GM12874 (cell line): ENCODE measurements around the gene MRTO4.

Experiments used
- TF ChIP-seq, protein P1 (sequence below): IDR thresholded peaks from 2 replicates; pipeline ENCODE4 v1.5.1; 2011; ENCODE audit warnings: low read depth, mild to moderate bottlenecking, control low read depth, low read length, moderate library complexity; ENCODE audit not compliant: insufficient read depth

The MRTO4 gene

GRCh38 chr1:19251305-19252196 is at the start of gene MRTO4, which contains the start of gene EMC1:
TSS of gene MRTO4 (plus strand) at chr1:19251805. CDS start at chr1:19251836, 31 bp downstream.
TSS of gene EMC1 (minus strand) at chr1:19251524. CDS start at chr1:19251509, 15 bp downstream.
- TF ChIP-seq, protein P1, sequence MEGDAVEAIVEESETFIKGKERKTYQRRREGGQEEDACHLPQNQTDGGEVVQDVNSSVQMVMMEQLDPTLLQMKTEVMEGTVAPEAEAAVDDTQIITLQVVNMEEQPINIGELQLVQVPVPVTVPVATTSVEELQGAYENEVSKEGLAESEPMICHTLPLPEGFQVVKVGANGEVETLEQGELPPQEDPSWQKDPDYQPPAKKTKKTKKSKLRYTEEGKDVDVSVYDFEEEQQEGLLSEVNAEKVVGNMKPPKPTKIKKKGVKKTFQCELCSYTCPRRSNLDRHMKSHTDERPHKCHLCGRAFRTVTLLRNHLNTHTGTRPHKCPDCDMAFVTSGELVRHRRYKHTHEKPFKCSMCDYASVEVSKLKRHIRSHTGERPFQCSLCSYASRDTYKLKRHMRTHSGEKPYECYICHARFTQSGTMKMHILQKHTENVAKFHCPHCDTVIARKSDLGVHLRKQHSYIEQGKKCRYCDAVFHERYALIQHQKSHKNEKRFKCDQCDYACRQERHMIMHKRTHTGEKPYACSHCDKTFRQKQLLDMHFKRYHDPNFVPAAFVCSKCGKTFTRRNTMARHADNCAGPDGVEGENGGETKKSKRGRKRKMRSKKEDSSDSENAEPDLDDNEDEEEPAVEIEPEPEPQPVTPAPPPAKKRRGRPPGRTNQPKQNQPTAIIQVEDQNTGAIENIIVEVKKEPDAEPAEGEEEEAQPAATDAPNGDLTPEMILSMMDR = no peak

- TF ChIP-seq, protein P1 = no peak
Measured at GRCh38 chr1:19202396-19202795, 49.2 kb upstream of the MRTO4 start.

DNA sequence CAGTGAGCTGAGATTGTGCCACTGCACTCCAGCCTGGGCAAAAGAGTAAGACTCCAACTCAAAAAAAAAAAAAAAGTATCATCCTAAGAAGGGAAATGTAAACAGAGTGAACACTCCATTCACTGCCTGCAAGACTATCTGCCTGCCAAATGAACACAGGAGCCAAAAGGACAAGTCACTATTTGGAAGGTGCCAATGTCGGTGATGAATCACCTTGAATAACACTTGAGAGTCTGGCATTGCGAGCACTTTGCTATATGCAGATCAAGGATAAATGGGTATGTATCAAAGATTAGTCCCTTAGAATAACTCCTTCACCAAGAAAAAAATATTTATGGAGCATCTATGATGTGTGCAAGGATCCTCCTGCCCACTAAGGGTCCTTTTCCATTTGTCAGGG is 48.2 kb upstream of the MRTO4 start:
- TF ChIP-seq, protein P1 = no peak

DNA sequence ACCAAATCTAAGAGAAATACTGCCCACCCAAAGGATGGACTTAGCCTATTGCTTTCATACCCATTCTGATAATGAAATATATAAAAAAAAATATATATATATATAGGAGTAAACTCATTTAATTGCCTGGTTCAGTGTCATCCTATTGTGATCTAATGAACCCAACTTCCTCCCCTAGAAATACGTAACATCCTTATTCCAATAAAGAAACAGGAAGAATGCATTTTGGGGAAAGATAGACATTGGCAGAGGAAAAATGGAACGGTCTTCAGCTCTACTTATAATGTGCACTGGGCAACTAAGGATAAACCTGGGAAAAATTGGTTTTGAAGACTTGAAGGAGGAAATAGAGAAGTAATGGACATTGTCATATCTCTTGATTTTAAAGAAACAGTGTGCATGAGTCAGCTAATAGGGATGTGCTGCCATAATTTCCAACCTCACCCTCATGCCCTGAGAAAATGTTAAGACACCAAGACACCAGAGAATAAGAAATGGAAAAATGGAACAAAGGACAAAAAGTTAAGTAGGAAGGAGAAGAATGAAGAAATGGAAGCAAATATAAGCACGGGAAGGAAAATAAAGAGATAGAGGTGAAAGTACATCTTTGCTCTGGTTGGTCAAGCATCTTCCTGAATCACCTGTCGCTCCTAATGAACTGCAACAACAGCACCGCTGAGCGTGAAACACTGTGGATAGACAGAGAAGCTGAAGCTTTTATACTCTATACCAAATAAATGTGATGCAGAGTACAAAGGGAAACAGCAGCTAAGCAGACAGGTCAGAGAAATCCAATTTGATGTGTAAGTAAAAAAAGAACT is 46.9 kb upstream of the MRTO4 start:
- TF ChIP-seq, protein P1 = no peak

- TF ChIP-seq, protein P1 = no peak
Measured at GRCh38 chr1:19205403-19205802, 46.2 kb upstream of the MRTO4 start.

GRCh38 chr1:19205845-19206244 is 45.8 kb upstream of the MRTO4 start:
- TF ChIP-seq, protein P1 = no peak

DNA sequence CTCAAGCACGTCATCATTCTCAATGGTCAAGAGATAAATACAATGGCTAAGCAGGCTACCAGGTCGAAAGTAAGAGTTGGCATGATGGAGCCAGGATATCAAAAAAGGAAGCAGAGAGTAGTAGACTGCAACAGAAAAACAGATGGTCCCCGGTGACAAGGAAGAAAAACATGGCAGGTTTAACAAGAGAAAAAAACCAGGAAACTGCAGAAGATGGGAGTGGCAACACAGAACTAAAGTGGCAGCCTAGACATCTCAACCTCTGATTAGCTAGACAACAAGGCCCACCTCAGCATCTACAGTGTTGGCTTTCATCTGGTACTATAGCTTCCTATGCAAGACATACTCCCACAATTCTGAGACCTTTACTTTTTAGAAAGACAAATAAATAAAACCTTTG is 44.7 kb upstream of the MRTO4 start:
- TF ChIP-seq, protein P1 = no peak
